ENCODE measurements around the gene NRIP1. TPM values are rescaled to one million over a fixed set of nuclear protein-coding genes. Genes with fewer than 3 reads are reported as not detected.

NRIP1 gene
- total RNA-seq, 1 experiment from 2014 or later = 14.6 TPM

DNA sequence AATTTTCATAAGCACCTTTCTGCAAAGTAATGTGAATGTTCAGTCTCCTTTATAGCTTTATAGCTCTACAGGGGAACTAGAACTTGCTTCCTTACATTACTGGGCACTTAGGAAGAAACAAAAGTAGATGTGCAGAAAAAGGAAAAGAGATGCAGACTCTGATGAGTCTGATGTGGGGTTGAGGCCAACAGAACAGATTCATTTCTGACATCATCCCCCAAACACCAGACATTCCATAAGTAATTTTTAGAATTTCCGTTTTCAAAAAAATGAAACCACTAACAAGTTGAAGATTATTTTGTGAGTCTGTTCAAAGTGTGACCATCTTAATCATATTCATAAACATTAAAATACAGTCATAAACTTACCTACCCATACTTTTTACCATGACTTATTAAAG is 96.0 kb downstream of the NRIP1 start:
- Histone ChIP-seq H3K4me1 (ENCODE audit: insufficient read depth, low read length, poor library complexity, severe bottlenecking) (no peaks in the 10 kb centered on the region), H3K27me3 (replicated peaks; ENCODE audit: insufficient read depth, low read depth, low read length, poor library complexity) (no peaks in the 10 kb centered on the region), H3K9me3 (ENCODE audit: low read depth, low read length, poor library complexity, severe bottlenecking) (no peaks in the 10 kb centered on the region), H3K4me3 (ENCODE audit: low read depth, low read length, poor library complexity, severe bottlenecking) (no peak overlapping the region), H3K27ac (ENCODE audit: low read depth, low read length, poor library complexity, severe bottlenecking) (no peak overlapping the region), H3K36me3 (ENCODE audit: insufficient read depth, low read length, poor library complexity, severe bottlenecking) (peaks cover 8% of the 10 kb centered on the region)
- DNase-seq (ENCODE audit: low spot score) = no peak
- ChIA-PET POLR2A (ENCODE audit: low non-redundant PET) (no interaction called here), CTCF (no interaction called here)
- no TSS peak for BruUV-seq (replicated peaks)
- TF ChIP-seq EZH2 (IDR thresholded peaks at IDR 0.05; ENCODE audit: borderline replicate concordance, low read depth, low read length, poor library complexity, severe bottlenecking) = no peak
- TF ChIP-seq, protein P1, sequence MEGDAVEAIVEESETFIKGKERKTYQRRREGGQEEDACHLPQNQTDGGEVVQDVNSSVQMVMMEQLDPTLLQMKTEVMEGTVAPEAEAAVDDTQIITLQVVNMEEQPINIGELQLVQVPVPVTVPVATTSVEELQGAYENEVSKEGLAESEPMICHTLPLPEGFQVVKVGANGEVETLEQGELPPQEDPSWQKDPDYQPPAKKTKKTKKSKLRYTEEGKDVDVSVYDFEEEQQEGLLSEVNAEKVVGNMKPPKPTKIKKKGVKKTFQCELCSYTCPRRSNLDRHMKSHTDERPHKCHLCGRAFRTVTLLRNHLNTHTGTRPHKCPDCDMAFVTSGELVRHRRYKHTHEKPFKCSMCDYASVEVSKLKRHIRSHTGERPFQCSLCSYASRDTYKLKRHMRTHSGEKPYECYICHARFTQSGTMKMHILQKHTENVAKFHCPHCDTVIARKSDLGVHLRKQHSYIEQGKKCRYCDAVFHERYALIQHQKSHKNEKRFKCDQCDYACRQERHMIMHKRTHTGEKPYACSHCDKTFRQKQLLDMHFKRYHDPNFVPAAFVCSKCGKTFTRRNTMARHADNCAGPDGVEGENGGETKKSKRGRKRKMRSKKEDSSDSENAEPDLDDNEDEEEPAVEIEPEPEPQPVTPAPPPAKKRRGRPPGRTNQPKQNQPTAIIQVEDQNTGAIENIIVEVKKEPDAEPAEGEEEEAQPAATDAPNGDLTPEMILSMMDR (conservative IDR thresholded peaks at IDR 0.05; ENCODE audit: low read depth, low read length) = no peak
- intact Hi-C loops (cut with micrococcal nuclease; ENCODE audit: unreplicated experiment) = no loop called here

DNA sequence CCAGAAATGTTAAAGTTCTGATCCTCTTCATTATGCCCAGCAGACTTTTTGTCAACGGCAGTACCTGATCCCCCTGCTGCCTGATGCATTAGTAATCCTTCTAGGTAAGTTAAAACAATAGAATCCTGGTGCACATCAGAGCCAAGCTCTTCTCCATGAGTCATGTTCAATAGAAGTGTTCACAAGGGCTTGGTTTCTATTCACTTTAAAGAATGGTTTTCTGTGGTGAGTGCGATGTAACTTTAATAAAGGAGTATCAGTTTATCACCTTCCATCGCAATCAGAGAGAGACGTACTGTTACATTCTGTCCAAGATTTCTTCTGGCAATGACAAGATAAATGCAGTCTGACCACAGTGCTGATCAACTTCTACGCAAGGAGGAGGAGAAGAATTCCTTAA is 96.8 kb downstream of the NRIP1 start:
- BruUV-seq (replicated peaks) = no TSS peak
- no peak overlapping the region for H3K27ac ChIP-seq (ENCODE audit: low read depth, low read length, poor library complexity, severe bottlenecking)
- CTCF ChIA-PET = no interaction called here
- peaks cover 8% of the 10 kb centered on the region for H3K36me3 ChIP-seq (ENCODE audit: insufficient read depth, low read length, poor library complexity, severe bottlenecking)
- H3K9me3 ChIP-seq (ENCODE audit: low read depth, low read length, poor library complexity, severe bottlenecking) = no peaks in the 10 kb centered on the region
- TF ChIP-seq, protein P1 (conservative IDR thresholded peaks at IDR 0.05; ENCODE audit: low read depth, low read length) = no peak
- TF ChIP-seq EZH2 (IDR thresholded peaks at IDR 0.05; ENCODE audit: borderline replicate concordance, low read depth, low read length, poor library complexity, severe bottlenecking) = no peak
- no peaks in the 10 kb centered on the region for H3K4me1 ChIP-seq (ENCODE audit: insufficient read depth, low read length, poor library complexity, severe bottlenecking)
- no peaks in the 10 kb centered on the region for H3K27me3 ChIP-seq (replicated peaks; ENCODE audit: insufficient read depth, low read depth, low read length, poor library complexity)
- no peak overlapping the region for H3K4me3 ChIP-seq (ENCODE audit: low read depth, low read length, poor library complexity, severe bottlenecking)
- POLR2A ChIA-PET (ENCODE audit: low non-redundant PET) = no interaction called here
- no peak for DNase-seq (ENCODE audit: low spot score)
- intact Hi-C loops (cut with micrococcal nuclease; ENCODE audit: unreplicated experiment) = no loop called here

DNA sequence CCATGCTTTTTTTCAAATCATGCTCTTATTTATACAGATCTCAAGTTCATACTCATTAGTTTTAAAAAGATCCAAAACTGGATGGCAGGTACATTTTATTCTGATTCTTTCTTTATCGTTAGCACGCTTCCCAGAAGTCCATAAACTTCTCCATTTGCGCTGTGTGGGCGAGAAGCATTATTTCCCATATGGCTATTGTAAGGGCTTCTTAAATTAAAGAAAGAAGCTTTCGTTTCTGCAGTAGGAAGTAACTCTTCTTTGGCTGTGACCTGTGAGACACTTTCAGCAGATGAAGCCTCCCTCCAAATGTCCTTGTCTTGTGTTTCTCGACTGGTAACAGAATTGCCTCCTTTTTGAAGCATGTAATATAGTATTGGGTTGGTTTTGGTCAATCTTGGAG is 100.2 kb downstream of the NRIP1 start:
- no peak for TF ChIP-seq EZH2 (IDR thresholded peaks at IDR 0.05; ENCODE audit: borderline replicate concordance, low read depth, low read length, poor library complexity, severe bottlenecking)
- TF ChIP-seq, protein P1 (conservative IDR thresholded peaks at IDR 0.05; ENCODE audit: low read depth, low read length) = no peak
- Histone ChIP-seq H3K36me3 (ENCODE audit: insufficient read depth, low read length, poor library complexity, severe bottlenecking) (peaks cover 8% of the 10 kb centered on the region), H3K4me1 (ENCODE audit: insufficient read depth, low read length, poor library complexity, severe bottlenecking) (no peaks in the 10 kb centered on the region), H3K4me3 (ENCODE audit: low read depth, low read length, poor library complexity, severe bottlenecking) (no peak overlapping the region), H3K27me3 (replicated peaks; ENCODE audit: insufficient read depth, low read depth, low read length, poor library complexity) (no peaks in the 10 kb centered on the region), H3K9me3 (ENCODE audit: low read depth, low read length, poor library complexity, severe bottlenecking) (no peaks in the 10 kb centered on the region), H3K27ac (ENCODE audit: low read depth, low read length, poor library complexity, severe bottlenecking) (no peak overlapping the region)
- POLR2A ChIA-PET (ENCODE audit: low non-redundant PET) = no interaction called here
- CTCF ChIA-PET = no interaction called here
- intact Hi-C loops (cut with micrococcal nuclease; ENCODE audit: unreplicated experiment) = no loop called here
- no TSS peak for BruUV-seq (replicated peaks)
- DNase-seq (ENCODE audit: low spot score) = no peak
